ENCODE results near the gene METTL2B.

The METTL2B gene
- 13.2 to 19.0 (median 17.2) reads per million in 4 donors for total RNA-seq

DNA sequence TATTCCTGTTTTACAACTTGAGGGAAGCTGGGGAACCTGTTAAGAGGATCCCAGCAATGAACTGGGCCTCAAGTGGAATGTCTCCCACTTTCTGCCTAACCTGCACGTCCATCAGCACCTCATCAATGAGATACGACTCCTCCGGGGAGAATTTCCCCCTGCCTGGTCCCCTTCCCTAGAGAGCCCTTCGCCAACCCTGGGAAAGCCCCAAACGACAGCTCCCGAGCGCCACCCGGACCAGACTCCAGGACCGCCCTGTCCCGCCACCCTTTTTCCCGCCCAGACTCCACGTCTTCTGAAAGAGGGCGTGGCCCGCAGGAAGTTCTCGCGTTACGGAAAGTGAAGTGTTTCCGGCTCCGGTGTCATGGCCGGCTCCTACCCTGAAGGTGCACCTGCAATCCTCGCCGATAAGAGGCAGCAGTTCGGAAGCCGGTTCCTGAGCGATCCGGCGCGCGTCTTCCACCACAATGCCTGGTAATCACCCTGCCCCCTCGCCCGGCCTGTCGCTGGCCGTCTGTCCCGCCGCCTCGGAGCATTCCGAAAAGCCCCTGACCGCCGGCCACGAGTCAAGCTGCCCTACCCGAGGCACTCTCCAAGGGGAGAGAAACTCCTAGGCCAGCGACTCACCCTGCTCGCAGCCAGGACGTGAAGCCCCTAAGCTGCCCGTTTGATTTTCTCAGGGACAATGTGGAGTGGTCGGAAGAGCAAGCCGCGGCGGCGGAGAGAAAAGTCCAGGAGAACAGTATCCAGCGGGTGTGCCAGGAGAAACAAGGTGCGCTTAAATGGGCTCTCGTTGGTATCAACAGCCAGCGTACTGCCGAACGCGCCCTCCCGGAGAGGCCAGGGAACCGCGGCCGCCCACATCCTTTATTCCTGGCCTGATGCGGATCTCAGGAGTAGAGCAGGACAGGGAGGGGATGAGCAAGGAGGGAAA, at the start of gene METTL2B:
METTL2B (plus strand) TSS at position 347 of the 934 bp plus-strand sequence; CDS start at position 365, 18 bp downstream.
- DNase-seq: peak; percentile 86 to 93 (median 88)

DNA sequence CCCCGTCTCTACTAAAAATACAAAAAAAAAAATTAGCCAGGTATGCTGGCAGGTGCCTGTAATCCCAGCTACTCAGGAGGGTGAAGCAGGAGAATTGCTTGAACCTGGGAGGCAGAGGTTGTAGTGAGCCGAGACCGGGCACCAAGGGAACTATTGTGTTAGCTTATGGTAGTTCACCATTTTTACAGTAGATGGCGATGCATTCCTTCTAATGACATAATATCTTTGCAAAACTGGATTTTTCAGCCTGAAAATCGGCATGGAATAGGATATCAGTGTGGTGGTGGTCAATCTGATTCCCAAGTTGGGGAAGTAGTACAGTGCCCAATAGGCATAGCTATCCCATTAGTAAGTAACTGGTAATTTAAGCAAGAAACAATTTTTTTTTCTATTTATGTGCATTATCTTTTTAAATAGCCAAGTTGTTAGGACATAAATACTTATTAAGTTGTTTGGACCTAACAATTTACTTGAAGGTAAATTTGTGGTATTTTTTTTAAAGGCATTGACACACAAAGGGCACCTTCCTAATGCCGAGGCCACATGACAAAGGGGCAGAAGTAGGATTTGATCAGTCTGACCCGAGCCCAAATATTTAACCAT, 49.2 kb upstream of the METTL2B start:
- peak in 1 of 5 donors; percentile 32 for DNase-seq

GRCh38 chr7:128430207-128430606, 46.3 kb upstream of the METTL2B start:
- DNase-seq: no peak

DNA sequence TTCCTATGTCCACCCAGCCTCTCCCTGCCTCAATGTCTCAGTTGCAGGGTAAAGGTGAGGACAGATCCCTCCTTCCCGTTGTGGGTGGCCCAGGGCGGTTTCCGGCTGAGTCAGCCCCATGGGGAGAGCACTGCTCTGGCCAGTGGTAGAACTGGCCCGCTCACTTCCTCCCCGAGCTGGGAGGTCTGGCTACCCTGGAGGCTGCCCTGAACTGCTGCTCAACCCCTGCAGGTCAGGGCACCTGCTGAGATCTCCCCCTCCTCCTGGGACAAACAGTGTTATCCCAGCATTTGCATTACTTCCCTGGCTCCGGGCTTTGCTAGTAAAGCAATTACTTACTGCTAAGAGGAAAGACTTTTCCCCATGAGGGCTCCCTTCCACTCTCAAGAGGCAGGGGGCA, 45.3 kb upstream of the METTL2B start:
- DNase-seq: no peak

DNA sequence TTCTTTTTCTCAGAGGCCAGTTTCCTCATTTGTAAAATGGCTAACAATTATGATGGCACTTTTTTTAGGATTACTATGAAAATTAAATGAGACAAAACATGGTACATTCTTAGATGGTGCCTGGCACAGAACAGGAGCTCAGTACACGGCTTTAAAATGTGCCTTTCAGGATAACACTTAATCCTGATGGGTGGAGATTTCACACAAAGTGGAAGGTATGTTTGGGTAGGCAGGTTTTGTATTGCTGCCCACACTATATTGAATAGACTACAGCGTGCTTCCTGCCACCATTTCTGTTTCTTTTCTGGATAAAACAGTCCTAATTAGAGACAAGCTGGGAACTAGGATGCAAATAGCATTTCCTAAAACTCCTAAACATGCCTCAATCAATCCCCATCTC, 44.8 kb upstream of the METTL2B start:
- DNase-seq: no peak

- no peak for DNase-seq
Observed at GRCh38 chr7:128434413-128435326, 41.9 kb upstream of the METTL2B start.

DNA sequence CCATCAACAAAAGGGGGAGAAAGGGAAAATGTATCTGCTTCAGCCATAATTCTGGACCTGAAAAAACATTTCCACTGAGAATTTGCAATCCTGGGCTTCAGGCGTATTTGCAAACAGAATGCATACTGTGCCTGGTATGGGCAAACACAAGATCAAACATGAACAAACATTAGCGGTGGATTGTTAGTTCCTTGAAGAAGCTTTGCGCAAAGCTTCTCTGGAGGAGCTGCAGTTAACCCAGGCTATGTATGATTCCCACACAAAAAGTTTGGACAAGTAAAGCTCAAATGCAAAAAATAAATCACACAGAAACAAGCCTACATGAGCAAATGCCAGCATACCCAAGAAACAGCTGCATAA, 41.2 kb upstream of the METTL2B start:
- DNase-seq: no peak

GRCh38 chr7:128437426-128438332, 38.9 kb upstream of the METTL2B start:
- no peak for DNase-seq

DNA sequence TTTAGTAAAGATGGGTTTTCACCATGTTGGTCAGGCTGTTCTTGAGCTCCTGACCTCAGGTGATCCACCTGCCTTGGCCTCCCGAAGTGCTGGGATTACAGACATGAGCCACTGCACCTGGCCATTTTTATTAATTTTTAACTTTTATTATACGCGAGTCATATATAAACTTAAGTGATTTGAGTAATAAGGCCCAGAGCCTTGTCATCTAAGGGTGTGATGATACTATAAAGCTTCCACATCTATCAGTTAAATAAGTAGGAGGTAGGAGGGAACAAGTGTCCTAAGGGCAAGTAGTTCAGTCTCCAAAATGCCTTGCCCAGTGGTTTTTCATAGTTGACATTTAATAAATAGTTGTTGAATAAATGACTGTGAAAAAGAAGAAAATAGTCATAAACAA, 34.2 kb upstream of the METTL2B start:
- no peak for DNase-seq

DNA sequence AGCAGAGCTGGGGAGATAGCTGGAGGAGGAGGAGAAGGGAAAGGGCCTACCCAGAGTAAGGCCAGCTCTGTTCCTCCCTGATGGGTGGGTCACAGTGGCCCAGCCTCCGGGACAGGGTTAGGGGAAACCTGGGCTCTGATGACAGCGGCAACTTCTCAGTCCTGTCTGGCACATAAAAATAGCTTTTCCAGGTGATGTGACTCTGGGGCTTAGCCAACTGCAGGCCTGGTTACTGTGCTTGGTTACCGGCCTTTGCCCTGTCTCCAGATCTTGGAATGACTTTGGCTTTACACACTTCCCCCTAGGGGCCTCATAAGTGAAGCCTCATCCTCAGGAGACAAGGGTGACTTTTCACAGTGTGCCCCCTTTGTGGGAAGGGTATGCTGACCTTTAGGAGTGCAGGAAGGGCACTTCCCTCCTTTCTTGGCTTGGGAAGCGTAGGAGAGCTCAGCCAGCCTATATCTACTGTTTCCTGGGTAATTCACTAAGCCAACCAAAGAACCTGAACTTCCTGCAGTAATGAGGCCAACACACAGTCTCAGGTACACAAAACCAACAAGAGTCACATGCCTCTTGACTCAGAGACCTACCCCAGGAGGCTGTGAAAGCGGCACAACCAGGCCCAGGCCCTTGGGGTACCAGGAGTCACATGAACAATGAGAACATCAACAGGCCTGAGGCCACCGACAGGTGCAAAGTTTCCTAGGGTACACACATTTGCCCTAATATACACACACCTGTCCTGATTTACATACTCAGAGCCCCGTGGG, 32.5 kb upstream of the METTL2B start:
- no peak for DNase-seq

DNA sequence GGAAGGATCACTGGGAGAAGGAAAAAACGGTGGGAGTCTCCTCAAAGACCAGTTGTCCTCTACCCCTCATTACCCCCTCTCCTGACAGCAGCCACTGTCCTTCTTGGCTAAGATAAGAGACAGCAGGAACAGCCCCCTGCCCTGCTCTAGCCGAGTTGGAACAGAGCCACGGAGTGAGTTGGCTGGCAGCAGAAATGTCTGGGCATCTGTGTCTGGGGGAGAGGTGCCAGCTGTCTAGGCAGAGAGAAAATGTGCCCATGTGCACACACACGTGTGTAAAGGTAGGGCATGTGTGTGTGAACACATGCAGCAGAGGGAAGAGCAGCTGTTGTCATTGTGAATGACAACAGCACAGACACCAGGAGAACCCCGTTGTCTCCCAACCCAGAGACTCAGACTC, 30.2 kb upstream of the METTL2B start:
- no peak for DNase-seq

DNA sequence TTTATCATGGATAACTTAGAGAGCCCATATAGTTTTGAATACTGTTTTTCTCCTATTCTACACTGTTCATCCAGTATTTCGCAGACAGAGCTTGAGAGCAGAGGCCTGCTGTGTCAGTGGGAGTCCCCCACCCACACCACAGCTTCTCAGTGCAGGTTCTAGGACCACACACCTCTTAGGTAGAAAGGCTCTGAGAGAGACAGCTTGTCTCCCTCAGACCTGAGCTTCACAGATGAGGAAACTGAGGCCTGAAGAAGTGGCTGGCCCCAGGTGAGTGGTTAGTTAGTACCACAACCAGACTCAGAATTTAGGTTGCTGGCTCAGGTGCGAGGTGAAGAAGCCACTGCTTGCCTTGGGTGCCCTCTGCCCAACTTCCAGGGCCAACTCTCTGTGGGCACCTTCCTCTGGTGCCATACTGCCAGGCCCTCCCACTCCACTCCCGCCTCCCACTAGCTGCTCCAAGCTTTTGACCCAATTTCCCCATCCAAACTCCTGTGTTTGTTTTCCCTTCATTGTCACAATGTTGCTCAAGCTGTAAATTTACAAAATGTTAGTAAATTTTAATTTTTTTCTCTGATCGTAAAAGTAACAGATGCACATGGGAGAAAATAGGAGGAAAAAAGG, 28.5 kb upstream of the METTL2B start:
- no peak for DNase-seq

- no peak for DNase-seq
Observed at GRCh38 chr7:128448751-128449302, 27.7 kb upstream of the METTL2B start.

GRCh38 chr7:128450409-128450808, 26.1 kb upstream of the METTL2B start:
- DNase-seq: no peak

- no peak for DNase-seq
Observed at GRCh38 chr7:128450913-128451312, 25.6 kb upstream of the METTL2B start.

GRCh38 chr7:128452552-128452951, 24.0 kb upstream of the METTL2B start:
- no peak for DNase-seq

DNA sequence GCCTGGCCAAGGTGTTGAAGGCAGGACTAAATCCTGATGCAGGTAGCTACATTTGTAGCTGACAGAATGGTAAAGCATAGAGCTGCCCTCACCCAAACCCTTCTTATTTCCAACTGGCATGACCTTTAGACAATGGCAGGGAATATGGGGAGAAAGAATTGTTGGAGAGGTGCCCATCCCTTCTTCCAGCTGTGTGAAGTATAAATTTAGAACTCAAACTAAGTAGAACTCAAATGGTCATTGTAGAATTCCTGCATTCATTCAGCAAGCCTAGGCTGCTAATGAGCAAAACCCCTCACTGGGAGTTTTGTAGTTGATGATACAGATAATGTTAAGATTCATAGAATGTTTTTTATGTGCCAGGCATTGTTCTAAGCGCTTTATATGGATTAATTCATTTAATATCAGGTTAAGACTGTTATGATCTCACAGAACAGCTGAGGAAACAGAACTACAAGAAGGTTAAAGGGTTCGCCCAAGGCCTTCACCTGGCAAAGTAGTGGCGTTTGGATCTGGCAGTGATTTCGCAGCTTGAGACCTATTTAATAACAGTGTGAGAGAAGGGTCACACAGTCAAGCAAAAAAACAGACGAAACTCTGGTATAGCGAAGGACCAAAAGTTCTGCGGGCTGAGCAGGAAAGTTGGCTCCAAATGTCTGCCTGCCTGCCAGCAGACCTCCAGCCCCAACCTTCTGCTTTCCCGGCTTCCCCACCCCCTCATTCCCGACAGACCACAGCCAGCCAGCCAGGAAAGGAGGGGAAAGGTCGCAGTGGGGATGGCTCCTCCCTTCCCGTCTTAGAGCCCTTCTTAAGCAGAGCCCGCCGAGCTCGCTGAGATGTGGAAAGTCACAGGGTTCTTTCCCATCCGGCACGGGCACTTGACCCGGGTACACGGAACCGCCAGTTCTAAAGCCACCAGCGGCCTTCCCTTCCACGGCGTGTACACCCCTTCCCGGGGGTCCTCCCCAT, 22.4 kb upstream of the METTL2B start:
- no peak for DNase-seq

DNA sequence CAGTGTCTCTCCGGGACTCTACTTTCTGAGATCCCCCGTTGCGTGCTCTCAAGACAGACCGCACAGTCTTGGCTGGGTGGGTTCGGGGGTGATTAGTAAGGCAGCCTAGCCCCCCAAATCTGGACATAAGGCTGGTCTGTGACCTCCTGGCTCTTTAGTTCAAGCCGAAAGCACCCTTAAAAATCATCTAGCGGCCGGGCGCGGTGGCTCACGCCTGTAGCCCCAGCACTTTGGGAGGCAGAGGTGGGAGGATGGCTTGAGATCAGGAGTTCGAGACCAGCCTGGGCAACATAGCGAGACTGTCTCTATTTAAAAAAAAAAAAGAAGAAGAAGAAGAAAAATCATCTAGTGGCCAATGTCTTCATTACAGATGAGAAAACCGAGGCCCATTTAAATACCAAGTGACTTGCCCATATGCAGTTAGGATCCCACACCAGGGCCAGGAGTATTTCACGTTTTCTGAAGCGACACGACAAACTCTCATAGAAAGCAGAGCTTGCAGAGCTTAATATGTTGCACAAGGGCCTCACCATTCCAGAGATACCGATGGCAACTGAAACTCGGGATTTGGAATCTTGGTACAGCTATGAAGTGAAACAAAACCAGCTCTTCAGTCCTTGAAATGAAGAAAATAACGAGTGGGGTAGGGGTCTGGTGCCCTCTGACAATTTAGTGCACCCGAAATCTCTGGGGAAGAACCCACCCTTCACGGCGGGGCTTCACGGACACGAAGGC, 21.6 kb upstream of the METTL2B start:
- DNase-seq: no peak

Data from T-helper 1 cell (primary cell).